HCT116 (cell line): Measurements from ENCODE around the gene IP6K2. TPM values are rescaled to one million over a fixed set of nuclear protein-coding genes. Genes with fewer than 3 reads are reported as not detected.

Experiments
- ATAC-seq: fragments of 200-7000 bp; cut with Tn5 transposase; 2 replicates; pipeline ENCODE4 v1.9.1; 2020; ENCODE audit warnings: mild to moderate bottlenecking, moderate library complexity
- BruUV-seq: library from RNA; stranded (reverse); fragments of 400-500 nt; replicated peaks from 2 replicates; lab custom pipeline; 2021; lab: Mats Ljungman, UMichigan
- CTCF ChIA-PET: fragments of 300-600 bp; sonication (Branson Sonifier 250); formaldehyde crosslinking; loops from one replicate; lab custom pipeline; 2021; ENCODE audit warnings: antibody characterized with exemption; lab: Charles Lee
- POLR2A ChIA-PET: fragments of 300-600, 350-600 bp; sonication (Branson Sonifier 250); formaldehyde crosslinking; loops from one replicate; lab custom pipeline; 2021; ENCODE audit warnings: antibody characterized with exemption; lab: Charles Lee
- RAD21 ChIA-PET, 2 experiments: fragments of 300-600 bp; sonication (Branson Sonifier 250); formaldehyde crosslinking; loops; one replicate each; lab custom pipeline; 2023; ENCODE audit warnings: low total read pairs in 2 of 2; ENCODE audit not compliant: uncharacterized antibody in 2 of 2, unreplicated experiment in 2 of 2, low non-redundant PET in 1 of 2; lab: Charles Lee
- DNase-seq: peaks from one replicate; pipeline ENCODE4 v3.0.0-alpha.2; 2010; ENCODE audit warnings: low read depth, low spot score
- H2AFZ ChIP-seq: fragments of 200-600 bp; shearing (Covaris generic), sonication (generic); 2 replicates; pipeline ENCODE4 v1.6.1; 2017; ENCODE audit warnings: low read depth, mixed run types, mixed read lengths, antibody characterized with exemption, low read length; ENCODE audit not compliant: poor library complexity, severe bottlenecking
- H3K27ac ChIP-seq: 2 replicates; pipeline ENCODE4 v1.5.1; 2012; ENCODE audit warnings: low read depth, low read length
- H3K27me3 ChIP-seq: fragments of 200-600 bp; sonication (generic); 2 replicates; pipeline ENCODE4 v1.6.1; 2016; ENCODE audit warnings: mixed run types, low read length, mixed read lengths; ENCODE audit not compliant: insufficient read depth
- H3K36me3 ChIP-seq, 2 experiments: fragments of 200-500 bp in 1 of 2; fragments of 200-600 bp in 1 of 2; sonication (Bioruptor generic) in 1 of 2; sonication (generic) in 1 of 2; 2 replicates each; pipeline versions ENCODE4 v1.5.1 to v1.6.1; 2014 to 2016; ENCODE audit warnings: low read length in 2 of 2, inconsistent platforms in 1 of 2, mixed read lengths in 1 of 2, mixed run types in 1 of 2; ENCODE audit not compliant: insufficient read depth in 2 of 2, control insufficient read depth in 1 of 2
- H3K4me1 ChIP-seq, 2 experiments: fragments of 200-600 bp in 1 of 2; sonication (generic) in 1 of 2; 2 replicates each; pipeline versions ENCODE4 v1.5.1 to v1.6.1; 2012 to 2017; ENCODE audit warnings: low read length in 2 of 2, inconsistent platforms in 1 of 2, mild to moderate bottlenecking in 1 of 2, mixed read lengths in 1 of 2, mixed run types in 1 of 2, moderate library complexity in 1 of 2; ENCODE audit not compliant: insufficient read depth in 2 of 2, control insufficient read depth in 1 of 2
- H3K4me2 ChIP-seq: fragments of 200-600 bp; sonication (generic); 2 replicates; pipeline ENCODE4 v1.6.1; 2017; ENCODE audit warnings: mixed run types, low read length, mixed read lengths
- H3K4me3 ChIP-seq, 2 experiments: fragments of 200-600 bp in 1 of 2; sonication (generic) in 1 of 2; replicated peaks in 1 of 2; 2 replicates each; pipeline ENCODE4 v1.5.1; 2011 to 2016; ENCODE audit warnings: low read length in 2 of 2, control low read depth in 1 of 2, low read depth in 1 of 2, mild to moderate bottlenecking in 1 of 2, mixed read lengths in 1 of 2, mixed run types in 1 of 2
- H3K79me2 ChIP-seq: fragments of 200-600 bp; sonication (generic); 2 replicates; pipeline ENCODE4 v1.6.1; 2017; ENCODE audit warnings: mild to moderate bottlenecking, mixed run types, low read length, moderate library complexity, mixed read lengths; ENCODE audit not compliant: insufficient read depth
- H3K9ac ChIP-seq: fragments of 200-600 bp; sonication (generic); 2 replicates; pipeline ENCODE4 v1.6.1; 2016; ENCODE audit warnings: low read length, mixed read lengths
- H3K9me2 ChIP-seq: fragments of 200-600 bp; sonication (generic), shearing (Covaris generic); 2 replicates; pipeline ENCODE4 v1.6.1; 2017; ENCODE audit warnings: mixed run types, mild to moderate bottlenecking, moderate library complexity; ENCODE audit not compliant: insufficient read depth
- H3K9me3 ChIP-seq, 2 experiments: fragments of 200-500 bp in 1 of 2; fragments of 200-600 bp in 1 of 2; sonication (Bioruptor generic) in 1 of 2; sonication (generic) in 1 of 2; 2 replicates each; pipeline ENCODE4 v1.6.1; 2014 to 2017; ENCODE audit warnings: low read length in 2 of 2, mixed read lengths in 2 of 2, inconsistent platforms in 1 of 2, low read depth in 1 of 2, mild to moderate bottlenecking in 1 of 2, mixed run types in 1 of 2, moderate library complexity in 1 of 2; ENCODE audit not compliant: control insufficient read depth in 1 of 2, insufficient read depth in 1 of 2
- H4K20me1 ChIP-seq: fragments of 200-600 bp; sonication (generic), shearing (Covaris generic); 2 replicates; pipeline ENCODE4 v1.6.1; 2017; ENCODE audit warnings: mixed run types, mild to moderate bottlenecking, moderate library complexity; ENCODE audit not compliant: insufficient read depth
- CBX3 ChIP-seq: IDR thresholded peaks from 2 replicates; pipeline ENCODE4 v1.6.1; 2012; ENCODE audit warnings: low read depth
- EGR1 ChIP-seq: IDR thresholded peaks from 2 replicates; pipeline ENCODE4 v1.6.1; 2012; ENCODE audit warnings: low read depth
- EZH2 ChIP-seq: fragments of 200-600 bp; sonication (generic); IDR thresholded peaks from 2 replicates; pipeline ENCODE4 v1.6.1; 2017; ENCODE audit warnings: antibody characterized with exemption, mixed run types
- RAD21 ChIP-seq: IDR thresholded peaks from 2 replicates; pipeline ENCODE4 v1.6.1; 2012; ENCODE audit warnings: low read depth, mild to moderate bottlenecking
- intact Hi-C: fragments of 100-400 bp; cut with micrococcal nuclease; formaldehyde crosslinking; loops from 2 replicates; pipeline ENCODE4 v1.10.0; 2022
- total RNA-seq: library from RNA; stranded (reverse); gene quantifications from one replicate; pipeline ENCODE4 v1.2.1, GENCODE V29; 2021; ENCODE audit not compliant: unreplicated experiment
- TF ChIP-seq, protein P1 (sequence below): IDR thresholded peaks from 2 replicates; pipeline ENCODE4 v1.6.1; 2011; ENCODE audit warnings: mild to moderate bottlenecking, low read length, moderate library complexity; ENCODE audit not compliant: insufficient replicate concordance; ENCODE audit errors: extremely low read depth

IP6K2 gene
- total RNA-seq, 1 experiment from 2014 or later: 89.5 TPM

DNA sequence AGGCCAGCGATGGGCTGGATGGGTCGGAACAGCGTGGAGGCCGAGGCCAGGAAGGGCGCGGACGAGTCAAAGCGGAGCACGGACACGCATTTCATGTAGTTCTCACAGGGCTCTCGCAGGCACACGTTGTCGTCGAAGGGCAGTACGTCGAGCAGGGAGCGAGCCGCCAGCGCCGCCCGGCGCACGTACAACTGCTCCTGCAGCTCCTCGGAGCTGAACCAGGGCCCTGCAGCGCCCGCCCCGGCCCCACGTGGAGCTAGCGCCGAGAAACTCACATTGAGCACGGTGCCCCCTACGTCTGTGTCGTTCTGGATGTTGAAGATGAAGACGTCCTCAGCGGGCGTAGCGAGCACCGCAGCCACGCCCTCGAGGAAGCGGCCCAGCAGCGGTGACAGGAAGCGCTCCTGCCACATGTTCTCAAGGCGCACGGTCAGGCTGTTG is 60.2 kb downstream of the IP6K2 start:
- ChIA-PET POLR2A (no interaction called here), RAD21 (no interaction called here), CTCF (no interaction called here)
- Histone ChIP-seq H3K27ac (peak overlapping the region; percentile 58; the same call in 1 of the 2 replicates), H2AFZ (no peak overlapping the region), H3K9me3 (peaks cover 0 to 6% of the 10 kb centered on the region in 2 experiments; a peak in 1 of 4 replicates), H3K9ac (peak overlapping the region; percentile 24; the same call in 1 of the 2 replicates), H4K20me1 (no peaks in the 10 kb centered on the region), H3K4me3 (no peak overlapping the region), H3K79me2 (no peaks in the 10 kb centered on the region), H3K9me2 (no peaks in the 10 kb centered on the region), H3K27me3 (no peaks in the 10 kb centered on the region), H3K4me2 (peak overlapping the region; percentile 66), H3K4me1 (peaks cover 0 to 8% of the 10 kb centered on the region in 2 experiments; a peak in 3 of 4 replicates), H3K36me3 (no peaks in the 10 kb centered on the region)
- no TSS peak for BruUV-seq
- ATAC-seq (no peak), DNase-seq (no peak)
- intact Hi-C loops: loop anchor here (1.0 kb wide), 1 partner anchor 22 kb away; the partner anchor contains the start of gene SLC26A6
- no peak for TF ChIP-seq CBX3
- no peak for TF ChIP-seq RAD21
- TF ChIP-seq EGR1: no peak
- no peak for TF ChIP-seq EZH2
- TF ChIP-seq, protein P1, sequence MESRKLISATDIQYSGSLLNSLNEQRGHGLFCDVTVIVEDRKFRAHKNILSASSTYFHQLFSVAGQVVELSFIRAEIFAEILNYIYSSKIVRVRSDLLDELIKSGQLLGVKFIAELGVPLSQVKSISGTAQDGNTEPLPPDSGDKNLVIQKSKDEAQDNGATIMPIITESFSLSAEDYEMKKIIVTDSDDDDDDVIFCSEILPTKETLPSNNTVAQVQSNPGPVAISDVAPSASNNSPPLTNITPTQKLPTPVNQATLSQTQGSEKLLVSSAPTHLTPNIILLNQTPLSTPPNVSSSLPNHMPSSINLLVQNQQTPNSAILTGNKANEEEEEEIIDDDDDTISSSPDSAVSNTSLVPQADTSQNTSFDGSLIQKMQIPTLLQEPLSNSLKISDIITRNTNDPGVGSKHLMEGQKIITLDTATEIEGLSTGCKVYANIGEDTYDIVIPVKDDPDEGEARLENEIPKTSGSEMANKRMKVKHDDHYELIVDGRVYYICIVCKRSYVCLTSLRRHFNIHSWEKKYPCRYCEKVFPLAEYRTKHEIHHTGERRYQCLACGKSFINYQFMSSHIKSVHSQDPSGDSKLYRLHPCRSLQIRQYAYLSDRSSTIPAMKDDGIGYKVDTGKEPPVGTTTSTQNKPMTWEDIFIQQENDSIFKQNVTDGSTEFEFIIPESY: no peak
